Breast epithelium (tissue), 4 donors: ENCODE results near the gene ADAMTS3. TPM values are rescaled to one million over a fixed set of nuclear protein-coding genes. Genes with fewer than 3 reads are reported as not detected.

ENCODE experiments used
- DNase-seq, 2 donors: peaks; one replicate each; pipeline ENCODE4 v3.0.0-alpha.2; 2019; ENCODE audit warnings: low spot score in 2 of 2
- H3K27ac ChIP-seq, 2 donors: fragments of 200-600 bp; sonication (generic) in 1 of 2; one replicate each; pipeline ENCODE4 v1.5.1; 2016 to 2019; ENCODE audit warnings: mild to moderate bottlenecking in 1 of 2
- H3K27me3 ChIP-seq, 2 donors: fragments of 200-600 bp; sonication (generic) in 1 of 2; one replicate each; pipeline versions ENCODE4 v1.5.1 to v1.6.0; 2017 to 2019; ENCODE audit warnings: control low read depth in 1 of 2, mild to moderate bottlenecking in 1 of 2
- H3K36me3 ChIP-seq: fragments of 200-600 bp; one replicate; pipeline ENCODE4 v1.5.1; 2019
- H3K4me1 ChIP-seq, 2 donors: fragments of 200-600 bp; sonication (generic); one replicate each; pipeline ENCODE4 v1.5.1; 2016 to 2019; ENCODE audit warnings: control low read depth in 1 of 2
- H3K4me3 ChIP-seq, 3 donors: fragments of 200-600 bp; sonication (generic); 1 replicate in 2 of 3; 2 replicates in 1 of 3; pipeline ENCODE4 v1.5.1; 2016 to 2019; ENCODE audit warnings: mild to moderate bottlenecking in 3 of 3, moderate library complexity in 2 of 3
- H3K9me3 ChIP-seq, 2 donors: fragments of 200-600 bp; sonication (generic) in 1 of 2; one replicate each; pipeline ENCODE4 v1.5.1; 2016 to 2019; ENCODE audit warnings: control low read depth in 1 of 2
- POLR2A ChIP-seq: fragments of 450-650 bp; IDR thresholded peaks from one replicate; pipeline ENCODE4 v1.6.1; 2016; ENCODE audit warnings: antibody characterized with exemption, mild to moderate bottlenecking, moderate library complexity
- POLR2AphosphoS5 ChIP-seq, 3 donors: sonication (generic); formaldehyde crosslinking; IDR thresholded peaks; one replicate each; pipeline ENCODE4 v1.6.1; 2017; ENCODE audit warnings: antibody characterized with exemption in 3 of 3
- intact Hi-C: fragments of 100-400 bp; cut with DNase I; formaldehyde crosslinking; loops from one replicate; pipeline ENCODE4 v1.15.1; 2023; ENCODE audit warnings: low total_unique reads
- total RNA-seq, 3 donors: library from RNA; depleted of rRNA; stranded (reverse); fragments of >200 nt; gene quantifications; one replicate each; pipeline ENCODE4 v1.1.0, GENCODE V29; 2016
- TF ChIP-seq, protein P1 (sequence below), 3 donors: fragments of 450-650 bp; IDR thresholded peaks; one replicate each; pipeline ENCODE4 v1.5.1; 2016 to 2017; ENCODE audit warnings: antibody characterized with exemption in 3 of 3, mild to moderate bottlenecking in 3 of 3, moderate library complexity in 3 of 3

ADAMTS3 gene
- total RNA-seq, 3 donors from 2014 or later: 1.9 to 5.6 (median 2.9) TPM

- TF ChIP-seq, protein P1, sequence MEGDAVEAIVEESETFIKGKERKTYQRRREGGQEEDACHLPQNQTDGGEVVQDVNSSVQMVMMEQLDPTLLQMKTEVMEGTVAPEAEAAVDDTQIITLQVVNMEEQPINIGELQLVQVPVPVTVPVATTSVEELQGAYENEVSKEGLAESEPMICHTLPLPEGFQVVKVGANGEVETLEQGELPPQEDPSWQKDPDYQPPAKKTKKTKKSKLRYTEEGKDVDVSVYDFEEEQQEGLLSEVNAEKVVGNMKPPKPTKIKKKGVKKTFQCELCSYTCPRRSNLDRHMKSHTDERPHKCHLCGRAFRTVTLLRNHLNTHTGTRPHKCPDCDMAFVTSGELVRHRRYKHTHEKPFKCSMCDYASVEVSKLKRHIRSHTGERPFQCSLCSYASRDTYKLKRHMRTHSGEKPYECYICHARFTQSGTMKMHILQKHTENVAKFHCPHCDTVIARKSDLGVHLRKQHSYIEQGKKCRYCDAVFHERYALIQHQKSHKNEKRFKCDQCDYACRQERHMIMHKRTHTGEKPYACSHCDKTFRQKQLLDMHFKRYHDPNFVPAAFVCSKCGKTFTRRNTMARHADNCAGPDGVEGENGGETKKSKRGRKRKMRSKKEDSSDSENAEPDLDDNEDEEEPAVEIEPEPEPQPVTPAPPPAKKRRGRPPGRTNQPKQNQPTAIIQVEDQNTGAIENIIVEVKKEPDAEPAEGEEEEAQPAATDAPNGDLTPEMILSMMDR (IDR thresholded peaks at IDR 0.05): no peak
- TF ChIP-seq POLR2A: no peak
- TF ChIP-seq POLR2AphosphoS5 (IDR thresholded peaks at IDR 0.05): no peak
- no peaks in the 10 kb centered on the region for H3K36me3 ChIP-seq
- no peaks in the 10 kb centered on the region for H3K9me3 ChIP-seq
- intact Hi-C loops: no loop called here
- H3K27me3 ChIP-seq: no peaks in the 10 kb centered on the region
- no peak overlapping the region for H3K4me3 ChIP-seq
- H3K4me1 ChIP-seq: no peaks in the 10 kb centered on the region
- DNase-seq: no peak
- H3K27ac ChIP-seq: no peak overlapping the region
These were observed 288.8 kb downstream of the ADAMTS3 start for GRCh38 chr4:72280252-72280651.

DNA sequence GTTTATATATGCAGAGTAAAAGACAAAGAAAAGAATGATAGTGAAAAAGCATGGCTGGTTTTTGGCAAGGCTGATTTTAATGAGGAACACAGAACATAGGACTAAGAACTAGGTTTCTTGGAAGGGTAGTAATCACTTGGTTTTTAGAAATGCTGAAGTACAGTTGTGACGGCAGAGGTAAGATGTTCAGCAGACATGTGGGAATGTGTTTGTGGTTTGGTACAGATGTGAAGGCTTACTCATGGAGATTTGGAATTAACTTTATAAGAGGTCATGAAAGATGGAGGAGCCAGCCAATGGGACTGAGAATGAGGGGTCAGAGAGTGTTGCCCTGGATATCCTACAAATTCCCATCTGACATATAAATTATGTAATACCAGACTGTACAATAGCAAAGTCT, 293.6 kb downstream of the ADAMTS3 start:
- intact Hi-C loops: no loop called here
- no peaks in the 10 kb centered on the region for H3K27me3 ChIP-seq
- no peak overlapping the region for H3K27ac ChIP-seq
- TF ChIP-seq POLR2AphosphoS5 (IDR thresholded peaks at IDR 0.05) (no peak), POLR2A (no peak)
- TF ChIP-seq, protein P1 (IDR thresholded peaks at IDR 0.05): no peak
- no peaks in the 10 kb centered on the region for H3K9me3 ChIP-seq
- H3K36me3 ChIP-seq: no peaks in the 10 kb centered on the region
- H3K4me3 ChIP-seq: no peak overlapping the region
- H3K4me1 ChIP-seq: no peaks in the 10 kb centered on the region
- no peak for DNase-seq

DNA sequence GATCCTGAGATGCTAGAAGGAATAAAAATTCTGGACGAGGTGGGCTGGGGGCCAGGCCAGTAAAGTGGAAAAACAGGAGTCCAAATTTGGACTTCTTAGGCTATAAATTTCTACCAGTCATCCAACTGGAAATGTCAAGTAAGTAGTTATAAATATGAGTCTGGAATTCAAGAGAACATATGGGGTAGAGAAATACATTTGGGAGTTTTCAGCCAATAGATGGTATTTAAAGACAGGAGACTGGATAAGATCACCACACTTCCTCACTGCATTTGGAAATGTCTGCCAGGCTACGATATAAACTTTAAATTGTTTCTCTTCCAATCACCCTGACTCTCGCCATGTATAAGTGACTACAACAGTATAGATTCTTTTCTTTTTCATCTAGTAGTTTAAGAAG, 294.8 kb downstream of the ADAMTS3 start:
- no peak overlapping the region for H3K4me3 ChIP-seq
- H3K27ac ChIP-seq: no peak overlapping the region
- H3K9me3 ChIP-seq: no peaks in the 10 kb centered on the region
- DNase-seq: no peak
- intact Hi-C loops: no loop called here
- H3K27me3 ChIP-seq: no peaks in the 10 kb centered on the region
- H3K36me3 ChIP-seq: no peaks in the 10 kb centered on the region
- TF ChIP-seq POLR2AphosphoS5 (IDR thresholded peaks at IDR 0.05) (no peak), POLR2A (no peak)
- TF ChIP-seq, protein P1 (IDR thresholded peaks at IDR 0.05): no peak
- no peaks in the 10 kb centered on the region for H3K4me1 ChIP-seq

DNA sequence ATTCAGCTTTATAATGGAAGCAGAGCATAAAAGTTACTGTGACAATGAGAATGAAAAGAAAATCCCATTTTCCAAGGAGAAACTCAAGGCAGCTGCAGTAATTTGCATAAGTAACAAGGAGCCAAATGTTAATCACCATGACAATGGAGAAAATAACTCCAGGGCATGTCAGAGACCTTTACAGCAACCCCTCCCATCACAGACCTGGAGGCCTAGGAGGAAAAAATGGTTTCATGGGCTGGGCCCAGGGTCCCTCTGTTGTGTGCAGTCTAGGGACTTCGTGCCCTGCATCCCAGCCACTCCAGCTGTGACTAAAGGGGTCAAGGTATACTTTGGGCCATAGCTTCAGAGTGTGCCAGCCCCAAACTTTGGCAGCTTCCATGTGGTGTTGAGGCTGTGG, 313.8 kb downstream of the ADAMTS3 start:
- Histone ChIP-seq H3K27me3 (no peaks in the 10 kb centered on the region), H3K4me3 (no peak overlapping the region), H3K4me1 (no peaks in the 10 kb centered on the region), H3K9me3 (peaks cover 0 to 7% of the 10 kb centered on the region in 2 donors), H3K27ac (no peak overlapping the region), H3K36me3 (no peaks in the 10 kb centered on the region)
- intact Hi-C loops: no loop called here
- TF ChIP-seq, protein P1 (IDR thresholded peaks at IDR 0.05): no peak
- TF ChIP-seq POLR2AphosphoS5 (IDR thresholded peaks at IDR 0.05): no peak
- TF ChIP-seq POLR2A: no peak
- no peak for DNase-seq

- Histone ChIP-seq H3K27me3 (no peaks in the 10 kb centered on the region), H3K36me3 (no peaks in the 10 kb centered on the region), H3K4me1 (no peaks in the 10 kb centered on the region), H3K9me3 (no peaks in the 10 kb centered on the region), H3K4me3 (no peak overlapping the region), H3K27ac (no peak overlapping the region)
- intact Hi-C loops: no loop called here
- no peak for DNase-seq
- TF ChIP-seq, protein P1 (IDR thresholded peaks at IDR 0.05): no peak
- TF ChIP-seq POLR2A: no peak
- no peak for TF ChIP-seq POLR2AphosphoS5 (IDR thresholded peaks at IDR 0.05)
These were observed 325.4 kb downstream of the ADAMTS3 start for GRCh38 chr4:72243641-72244040.
